Skeletal muscle cell (primary cell): ENCODE data around the gene NOTCH1.

Experiments used
- DNase-seq: peaks from one replicate; pipeline ENCODE4 v3.0.0-alpha.2; 2010; ENCODE audit warnings: low read depth
- H3K4me3 ChIP-seq: 2 replicates; pipeline ENCODE4 v1.5.1; 2011; ENCODE audit warnings: low read depth, mild to moderate bottlenecking, control low read depth, low read length, moderate library complexity

The NOTCH1 gene

DNA sequence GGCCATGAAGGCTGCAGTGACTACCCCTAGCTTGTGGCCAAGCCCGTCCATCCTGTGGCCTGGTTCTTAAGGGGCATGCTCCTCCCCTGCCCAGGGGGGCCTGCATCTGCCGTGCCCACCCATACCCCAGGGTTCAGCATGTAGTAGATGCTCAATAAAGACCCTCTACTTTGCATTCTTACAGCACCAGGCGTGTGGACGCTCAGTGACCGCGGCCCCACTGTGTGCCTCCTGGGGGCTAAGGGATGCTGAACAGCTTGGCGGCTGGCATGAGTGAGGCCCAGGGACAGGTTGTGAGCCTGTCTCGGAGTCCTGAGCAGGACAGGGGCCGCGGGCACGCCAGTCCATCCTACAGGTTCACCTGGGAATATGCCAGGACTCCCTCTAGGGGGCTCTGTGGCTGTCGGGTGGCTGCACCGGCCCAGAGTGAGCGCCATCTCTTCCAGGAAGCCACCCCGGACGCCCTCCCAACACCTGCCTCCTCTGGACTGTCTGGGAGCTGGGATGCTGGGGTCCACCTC lies 9.1 kb downstream of the NOTCH1 start:
- no peak overlapping the region for H3K4me3 ChIP-seq
- DNase-seq: no peak

DNA sequence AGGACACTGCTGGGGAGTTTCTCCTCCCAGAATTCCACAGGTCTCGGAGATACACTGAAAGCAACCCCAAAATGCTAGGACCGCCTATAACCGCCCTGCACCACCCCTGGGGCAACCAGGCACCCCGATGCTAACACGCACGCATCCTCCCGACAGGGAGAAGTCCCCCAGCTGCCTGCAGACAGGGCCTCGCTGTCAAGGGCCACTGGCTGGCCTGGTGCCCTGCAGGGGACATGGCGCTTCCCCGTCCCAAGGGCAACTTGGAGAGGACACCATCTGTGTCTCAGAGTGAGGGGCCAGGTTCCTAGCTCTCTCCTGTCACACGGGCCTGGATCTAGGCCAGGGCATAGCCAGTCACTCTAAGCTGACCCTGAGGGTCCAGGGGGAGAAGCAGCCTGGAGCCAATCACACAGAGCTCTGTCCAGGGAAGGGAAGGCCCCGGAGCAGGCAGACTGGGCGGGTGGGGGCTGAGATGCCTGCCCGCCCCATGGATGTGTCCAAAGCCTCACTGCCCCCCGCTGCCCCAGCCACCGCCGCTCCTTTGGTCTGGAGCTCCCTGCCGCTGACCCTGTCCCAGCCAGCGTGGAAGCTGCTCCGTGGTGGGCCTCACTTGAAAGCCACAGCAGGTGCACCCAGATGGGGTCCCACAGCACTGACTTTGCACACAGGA lies 9.7 kb downstream of the NOTCH1 start:
- H3K4me3 ChIP-seq: no peak overlapping the region
- DNase-seq: no peak

DNA sequence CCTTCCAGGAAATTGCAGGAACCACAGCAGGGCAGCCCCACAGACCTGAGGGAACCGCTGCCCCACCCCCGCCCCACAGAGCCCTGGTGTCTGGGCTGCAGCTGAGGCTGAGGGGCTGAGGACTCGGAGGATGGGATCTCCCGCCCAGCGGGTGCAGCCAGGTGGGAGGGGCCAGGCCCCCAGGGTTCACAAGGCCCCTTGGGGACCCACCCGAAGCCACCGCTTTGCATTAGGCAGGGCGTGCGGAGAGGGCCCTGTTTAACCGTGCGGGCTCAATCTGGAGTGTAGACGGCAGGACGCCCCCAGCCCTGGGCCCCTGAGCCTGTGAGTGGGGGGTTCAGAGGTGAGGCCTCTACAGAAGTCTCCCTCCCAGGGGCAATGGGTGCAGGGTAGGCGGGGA lies 10.8 kb downstream of the NOTCH1 start:
- H3K4me3 ChIP-seq: no peak overlapping the region
- DNase-seq: no peak

DNA sequence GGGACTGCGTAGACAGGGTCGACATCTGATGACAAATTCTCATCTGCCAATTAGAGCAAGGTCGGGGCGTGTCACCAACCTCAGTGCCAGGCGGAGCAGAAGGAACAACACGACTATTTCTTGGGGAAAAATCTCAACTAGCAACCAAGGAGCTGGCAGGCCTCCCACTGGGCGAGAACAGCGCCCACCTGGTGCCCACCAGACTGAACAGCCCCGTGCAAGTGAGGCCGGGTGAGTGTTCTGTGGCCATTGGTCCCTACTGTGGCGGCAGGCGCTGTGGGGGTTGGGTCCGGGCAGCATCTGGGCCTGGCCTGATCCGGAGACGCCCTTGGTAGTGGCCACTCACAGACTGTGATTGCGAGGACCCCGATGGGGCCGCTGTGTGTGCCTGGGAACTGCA lies 11.5 kb downstream of the NOTCH1 start:
- H3K4me3 ChIP-seq: no peak overlapping the region
- DNase-seq: no peak

DNA sequence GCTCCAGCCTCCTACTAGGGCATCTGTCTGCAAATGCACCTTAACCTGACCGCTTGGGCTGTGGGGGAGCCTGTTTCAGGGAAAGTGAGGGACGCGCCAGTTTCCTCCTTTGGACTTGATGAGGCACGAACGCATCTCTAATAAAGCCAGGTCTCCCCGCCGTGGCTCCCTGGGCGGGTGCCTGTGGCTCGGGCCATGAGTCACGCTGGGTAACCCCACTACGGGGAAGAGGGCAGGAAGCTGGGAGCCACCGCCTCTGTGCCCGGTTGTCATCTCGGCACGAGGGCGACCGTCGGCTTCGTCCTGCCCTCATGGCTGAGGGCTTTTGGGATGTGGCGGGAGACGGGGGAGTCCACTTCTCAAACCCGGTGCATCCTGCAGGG lies 12.1 kb downstream of the NOTCH1 start:
- no peak for DNase-seq
- H3K4me3 ChIP-seq: no peak overlapping the region

DNA sequence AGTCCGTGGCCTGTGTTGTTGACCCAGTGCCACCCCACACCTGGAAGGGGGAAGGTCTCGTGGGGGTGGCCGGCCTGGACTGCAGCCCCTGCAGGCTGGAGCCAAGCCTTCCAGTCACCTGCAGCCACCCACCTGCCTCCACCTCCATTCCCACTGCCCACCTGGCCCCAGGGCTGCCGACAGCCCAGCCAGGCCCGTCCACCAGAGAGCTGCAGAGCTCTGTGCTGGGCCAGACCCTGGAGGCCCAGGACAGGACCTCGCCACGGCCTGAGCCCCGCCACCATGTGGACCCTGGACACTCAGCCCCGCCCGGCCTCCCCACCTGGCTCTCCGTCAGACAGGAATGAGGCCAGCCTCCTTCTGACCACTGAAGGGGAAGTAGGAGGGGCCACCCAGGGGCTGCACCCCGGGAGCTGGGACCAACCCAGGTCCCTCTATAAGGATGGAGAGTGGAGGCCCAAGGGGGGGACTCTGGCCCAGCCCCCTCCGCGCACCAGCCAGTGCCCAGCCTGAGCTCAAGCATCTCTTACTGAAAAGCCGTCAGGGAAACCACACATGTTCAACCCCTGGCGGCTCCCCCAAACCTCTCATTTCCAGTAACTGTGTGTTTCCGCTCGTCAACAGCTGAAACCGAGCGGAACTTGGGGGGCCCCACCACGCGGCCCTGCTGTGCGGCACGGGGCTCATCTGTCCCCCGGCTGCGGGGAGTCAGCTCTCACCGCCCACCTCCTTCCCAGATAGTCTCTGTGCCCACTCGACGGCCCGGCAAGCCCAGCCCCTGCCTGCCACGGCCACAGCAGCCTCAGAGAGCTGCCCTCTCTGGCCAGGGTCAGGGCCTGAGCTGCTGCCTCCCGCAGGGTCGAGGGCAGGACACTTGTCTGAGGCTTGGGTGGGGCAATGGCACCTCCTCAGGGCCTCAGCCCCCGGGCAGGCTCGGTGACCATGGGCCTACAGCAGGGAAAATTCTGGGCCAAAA lies 12.8 kb downstream of the NOTCH1 start:
- DNase-seq: no peak
- no peak overlapping the region for H3K4me3 ChIP-seq

DNA sequence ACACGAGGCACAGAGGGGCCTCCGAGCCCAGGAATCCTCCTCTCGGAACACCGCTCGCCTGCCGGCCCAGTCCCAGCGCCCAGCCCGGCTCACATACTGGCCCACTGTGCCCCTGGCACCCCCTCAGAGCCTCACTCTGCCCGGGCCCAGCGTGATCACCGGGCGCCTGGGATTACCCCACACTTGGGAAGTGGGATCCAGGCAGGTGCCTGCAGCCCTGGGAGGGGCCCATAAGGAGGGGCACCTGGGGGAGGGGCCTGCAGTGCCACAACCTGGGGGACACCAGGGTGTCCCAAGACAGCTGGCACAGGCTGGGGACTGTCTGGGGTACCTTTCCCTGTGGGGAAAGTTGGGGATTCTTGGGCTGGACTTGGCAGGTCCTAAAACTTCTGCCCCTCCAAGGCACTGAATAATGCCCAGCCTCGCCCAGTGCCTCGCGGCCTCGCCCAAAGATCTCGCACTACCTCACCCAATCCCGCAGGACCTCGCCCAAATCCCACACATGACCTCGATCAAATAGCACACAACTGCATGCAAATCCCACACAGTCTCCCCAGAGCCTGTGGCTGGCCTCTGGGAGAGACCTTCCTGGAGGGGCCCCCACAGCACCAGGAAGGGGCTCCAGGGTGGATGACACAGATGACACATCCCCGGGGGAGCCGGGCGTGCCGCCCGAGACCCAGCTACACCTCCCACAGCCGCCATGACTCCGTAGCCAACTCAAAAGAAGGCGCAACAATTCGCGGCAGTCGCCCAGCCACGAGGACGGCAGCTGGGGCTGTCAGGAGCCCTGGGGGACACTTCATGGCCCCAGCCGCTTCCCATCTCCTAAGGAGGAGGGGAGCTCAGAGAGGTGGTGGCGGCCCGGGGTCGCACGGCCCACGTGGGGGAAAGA lies 13.7 kb downstream of the NOTCH1 start:
- no peak for DNase-seq
- H3K4me3 ChIP-seq: no peak overlapping the region

DNA sequence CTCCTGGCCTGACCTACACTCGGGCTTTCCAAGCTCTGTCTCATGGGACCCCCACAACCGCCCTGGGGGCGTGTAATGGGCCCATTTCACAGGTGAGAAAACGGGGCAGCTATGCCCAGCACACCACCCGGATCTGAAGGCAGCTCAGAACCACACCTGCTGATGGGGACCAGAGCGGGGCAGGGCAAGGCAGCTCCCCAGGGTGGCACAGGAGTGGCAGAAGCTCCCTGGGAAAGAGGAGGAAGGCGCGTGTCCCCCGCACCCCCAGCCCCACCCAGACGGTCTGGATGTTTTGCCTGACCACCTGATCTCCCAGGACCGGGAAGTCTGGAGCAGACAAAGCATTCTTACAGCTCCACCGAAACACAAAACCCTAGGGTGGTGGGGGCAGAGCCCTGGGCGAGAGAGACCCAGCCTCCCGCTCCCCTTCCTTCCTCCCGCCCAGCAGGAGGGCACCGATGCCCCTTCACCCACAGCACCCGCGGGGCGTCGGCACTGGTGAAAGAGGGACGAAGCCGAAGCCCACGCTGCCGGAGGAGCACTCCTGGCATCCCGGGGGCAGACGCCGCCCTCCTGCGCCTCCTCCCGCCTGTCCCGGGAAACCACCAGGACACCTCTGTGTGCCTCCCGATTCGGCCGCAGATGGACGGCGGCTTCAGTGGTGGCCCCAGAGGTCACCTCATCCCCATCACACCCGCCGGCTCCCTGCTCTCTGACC lies 14.5 kb downstream of the NOTCH1 start:
- no peak for DNase-seq
- H3K4me3 ChIP-seq: no peak overlapping the region

DNA sequence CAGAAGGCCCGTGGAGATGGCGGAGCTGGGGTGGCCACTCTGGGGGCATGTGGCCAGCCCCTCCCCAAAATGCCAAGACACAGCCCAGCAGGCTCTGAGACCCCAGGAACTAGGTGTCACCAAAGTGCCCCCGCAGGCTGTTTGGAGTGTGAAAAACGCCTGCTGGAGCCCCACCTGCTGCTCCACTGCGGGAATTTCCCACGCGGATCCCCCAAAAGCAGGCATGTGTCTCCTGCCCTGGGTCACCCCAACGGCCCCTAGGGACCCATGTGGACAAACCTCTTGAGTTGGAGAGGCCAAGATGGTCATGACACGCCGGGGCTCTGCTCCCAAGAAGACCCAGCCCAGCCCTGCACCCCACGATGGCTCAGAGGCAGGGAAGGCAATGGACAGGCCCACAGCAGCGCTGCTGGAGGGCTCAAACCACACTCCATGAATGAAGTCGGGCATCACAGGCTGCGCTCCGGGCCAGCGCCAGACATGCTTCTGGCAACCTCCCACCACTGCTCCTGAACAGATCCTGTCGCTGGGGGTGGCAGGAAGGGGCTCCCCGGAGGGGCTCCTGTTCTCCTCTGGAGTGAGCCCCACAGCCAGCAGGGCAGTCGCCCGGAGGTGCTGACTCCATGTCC lies 15.3 kb downstream of the NOTCH1 start:
- no peak for DNase-seq
- H3K4me3 ChIP-seq: no peak overlapping the region

DNA sequence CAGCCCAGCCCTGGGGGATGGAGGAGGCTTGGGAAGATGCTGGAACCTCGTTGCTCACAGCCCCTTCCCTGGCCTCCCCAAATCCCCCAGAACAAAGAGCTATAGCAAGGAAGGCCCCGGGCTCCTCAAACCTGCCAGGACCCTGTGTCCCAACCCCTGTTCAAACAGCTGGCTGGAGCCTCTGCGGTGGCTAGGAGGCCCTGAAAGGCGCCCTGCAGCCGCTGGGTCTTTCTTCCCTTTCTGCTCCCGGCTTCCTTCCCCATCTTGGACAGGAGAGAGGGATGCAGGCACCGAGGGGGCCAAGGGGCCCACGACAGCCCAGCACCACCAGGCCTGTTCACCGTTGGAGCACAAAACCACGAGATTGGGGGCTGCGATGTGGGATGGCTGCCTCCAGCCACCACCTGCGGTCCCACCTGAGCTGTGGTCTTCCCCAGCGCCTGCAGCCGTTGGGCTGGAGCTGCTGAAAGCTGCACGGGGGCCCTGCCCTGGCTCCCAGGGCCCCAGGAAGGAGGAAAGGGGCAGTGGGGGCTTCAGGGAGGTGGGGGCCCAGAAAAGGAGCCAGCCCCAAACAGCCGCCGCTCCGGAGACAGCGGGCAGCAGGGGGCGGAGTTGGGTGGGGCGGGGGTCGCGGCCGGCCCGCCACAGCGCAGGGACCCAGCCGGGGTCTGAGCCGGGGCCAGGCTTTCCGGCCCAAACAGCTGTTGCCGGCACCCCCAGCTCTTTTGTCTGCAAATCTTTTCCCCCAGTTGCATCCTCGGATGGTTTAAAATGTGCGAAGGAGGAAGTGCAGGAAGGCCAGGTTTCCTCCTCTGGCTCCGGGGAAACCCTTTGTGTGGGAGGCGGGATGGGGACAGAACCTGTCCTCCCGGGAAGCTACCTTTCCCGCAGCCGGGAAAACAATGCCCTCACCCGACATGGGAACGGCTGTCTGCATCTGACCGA lies 16.1 kb downstream of the NOTCH1 start:
- no peak for DNase-seq
- H3K4me3 ChIP-seq: no peak overlapping the region

DNA sequence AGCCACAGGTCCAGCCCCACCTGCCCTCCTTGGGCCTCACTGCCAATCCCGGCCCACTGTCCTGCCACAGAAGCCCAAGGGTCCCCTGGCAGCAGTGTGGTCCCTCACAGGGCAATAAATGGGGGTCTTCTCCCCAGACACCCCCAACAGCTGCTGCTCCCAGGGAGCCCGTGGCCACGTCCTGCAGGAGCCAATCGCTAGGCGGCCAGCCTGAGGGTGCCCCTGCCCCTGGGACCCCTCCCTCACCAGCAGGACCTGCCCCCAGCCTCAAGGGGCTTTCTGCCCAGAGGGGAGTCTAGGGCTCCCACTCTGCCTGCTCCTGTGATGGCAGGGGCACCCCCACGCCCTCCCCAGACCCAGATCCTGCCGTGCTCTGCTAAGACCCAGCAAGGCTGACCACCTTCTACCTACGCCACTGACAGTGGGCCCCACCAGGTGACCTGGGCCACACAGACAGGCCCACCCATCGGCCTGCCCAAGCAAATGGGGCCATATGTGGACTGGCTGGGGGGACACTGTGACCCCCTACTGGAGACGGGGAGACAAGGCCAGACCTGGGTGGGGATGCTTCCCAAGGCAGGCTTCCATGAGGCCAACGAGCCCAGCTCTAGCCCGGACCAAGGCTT lies 17.0 kb downstream of the NOTCH1 start:
- H3K4me3 ChIP-seq: no peak overlapping the region
- no peak for DNase-seq

DNA sequence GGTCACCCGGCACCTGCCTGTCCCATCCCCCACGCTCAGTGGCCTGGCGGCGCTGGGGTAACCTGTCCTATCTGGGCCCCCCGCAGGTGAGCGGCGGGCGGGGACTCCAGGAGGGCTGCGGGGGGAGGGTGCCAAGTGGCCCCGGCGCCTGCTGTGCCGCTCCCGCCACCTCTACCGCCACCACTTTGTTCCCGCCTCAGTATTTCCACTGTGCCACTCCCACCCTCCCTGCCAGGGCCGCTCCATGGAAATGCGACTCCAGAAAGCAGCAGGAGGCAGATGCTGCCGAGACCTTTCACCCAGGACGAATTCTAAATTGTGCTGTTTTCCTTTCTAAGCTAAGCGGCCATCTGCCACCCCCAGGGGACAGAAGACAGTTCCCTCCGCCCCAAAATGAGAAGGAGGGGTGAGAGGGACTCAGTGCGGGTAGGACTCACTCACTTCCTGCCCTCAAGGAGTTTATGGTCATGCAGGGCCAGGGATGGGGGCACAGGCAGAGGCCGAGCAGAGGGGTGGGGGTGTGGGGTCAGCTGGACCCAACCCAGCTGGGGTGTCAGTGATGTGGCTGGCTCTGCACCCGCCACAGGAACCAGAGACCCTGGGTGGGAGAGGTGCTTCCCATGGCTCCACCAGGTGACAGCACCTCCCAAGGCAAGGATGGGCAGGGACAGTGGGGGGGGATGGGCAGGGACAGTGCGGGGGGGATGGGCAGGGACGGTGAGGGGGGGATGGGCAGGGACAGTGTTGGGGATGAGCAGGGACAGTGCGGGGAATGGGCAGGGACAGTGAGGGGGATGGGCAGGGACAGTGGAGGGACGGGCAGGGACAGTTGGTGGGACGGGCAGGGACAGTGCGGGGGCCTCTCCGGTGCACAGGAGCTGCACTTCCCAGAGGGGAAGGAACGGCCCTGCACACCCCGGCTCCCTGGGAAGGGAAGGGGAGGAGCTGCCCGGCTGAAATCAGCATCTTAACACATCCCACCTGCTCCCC lies 17.8 kb downstream of the NOTCH1 start:
- no peak for DNase-seq
- H3K4me3 ChIP-seq: no peak overlapping the region

DNA sequence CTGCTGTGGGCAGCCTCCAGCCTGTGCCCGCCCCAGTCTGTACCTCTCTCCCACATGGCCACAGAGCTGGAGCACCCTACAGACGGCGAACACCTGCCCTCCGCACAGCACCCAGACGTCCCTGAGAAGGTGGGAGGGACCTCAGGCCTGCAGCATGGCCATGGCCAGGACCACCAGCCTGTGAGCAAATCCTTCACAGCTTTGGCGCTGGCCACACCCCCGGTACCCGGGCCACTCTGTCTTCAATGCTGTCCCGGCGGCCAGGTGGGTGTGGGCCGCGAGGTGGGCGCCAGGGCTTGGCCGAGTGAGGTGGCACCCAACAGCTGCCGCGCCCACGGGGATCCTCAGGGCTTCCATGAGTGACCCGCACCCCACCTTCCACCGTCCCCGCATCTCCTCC lies 18.7 kb downstream of the NOTCH1 start:
- H3K4me3 ChIP-seq: no peak overlapping the region
- no peak for DNase-seq

DNA sequence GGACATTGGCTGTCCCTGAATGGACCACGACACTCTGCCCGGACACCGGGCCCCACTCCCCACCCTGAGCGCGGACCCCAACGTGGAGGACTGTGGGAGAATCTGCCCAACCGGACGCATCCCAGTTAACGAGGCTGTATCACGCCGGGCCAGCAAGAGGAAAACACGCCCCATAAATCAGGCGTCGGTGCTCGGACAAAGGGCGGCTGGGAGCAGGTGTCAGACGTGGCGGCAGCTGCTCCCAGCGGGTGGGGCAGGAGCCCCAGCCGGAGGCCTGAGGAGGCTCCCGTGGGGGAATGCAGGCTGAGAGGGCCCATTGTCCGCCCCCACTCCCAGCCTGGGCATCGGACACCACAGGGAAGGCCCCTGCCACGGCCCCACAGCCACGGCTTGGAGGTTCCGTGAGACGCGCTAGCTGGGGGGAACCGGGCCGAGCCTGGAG lies 19.2 kb downstream of the NOTCH1 start:
- H3K4me3 ChIP-seq: no peak overlapping the region
- no peak for DNase-seq

DNA sequence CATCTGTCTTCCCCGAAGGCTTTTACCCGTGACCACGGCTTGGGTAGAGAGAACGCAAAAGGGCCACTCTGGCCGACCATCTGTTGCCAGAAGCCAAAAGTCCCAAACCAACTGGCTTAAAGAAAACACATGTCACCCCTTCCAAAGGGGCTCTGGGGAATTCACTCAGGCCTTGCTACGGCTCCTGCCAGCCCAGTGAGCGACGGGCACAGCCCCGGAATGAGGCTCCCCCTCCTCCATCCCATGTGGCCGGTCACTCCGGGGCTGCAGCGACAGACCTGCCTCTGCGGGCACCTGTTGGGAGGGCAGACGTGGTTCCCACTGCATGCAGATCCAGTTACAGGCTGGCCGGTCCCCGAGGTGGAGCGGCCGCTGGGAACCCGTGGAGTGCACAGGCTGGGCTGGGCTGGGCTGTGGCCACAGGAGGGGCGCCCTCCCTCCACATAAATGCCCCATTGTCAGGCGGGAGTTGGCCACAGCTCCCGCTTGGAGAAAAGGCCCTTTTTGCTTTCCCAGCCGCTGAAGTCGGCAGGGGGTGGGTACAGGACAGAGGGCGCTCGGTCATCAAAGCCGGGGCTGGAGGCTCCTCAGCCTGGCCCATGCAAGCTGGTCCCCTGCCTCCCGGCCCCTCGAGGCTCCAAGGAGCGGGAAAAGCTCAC lies 19.9 kb downstream of the NOTCH1 start:
- DNase-seq: no peak
- H3K4me3 ChIP-seq: no peak overlapping the region

DNA sequence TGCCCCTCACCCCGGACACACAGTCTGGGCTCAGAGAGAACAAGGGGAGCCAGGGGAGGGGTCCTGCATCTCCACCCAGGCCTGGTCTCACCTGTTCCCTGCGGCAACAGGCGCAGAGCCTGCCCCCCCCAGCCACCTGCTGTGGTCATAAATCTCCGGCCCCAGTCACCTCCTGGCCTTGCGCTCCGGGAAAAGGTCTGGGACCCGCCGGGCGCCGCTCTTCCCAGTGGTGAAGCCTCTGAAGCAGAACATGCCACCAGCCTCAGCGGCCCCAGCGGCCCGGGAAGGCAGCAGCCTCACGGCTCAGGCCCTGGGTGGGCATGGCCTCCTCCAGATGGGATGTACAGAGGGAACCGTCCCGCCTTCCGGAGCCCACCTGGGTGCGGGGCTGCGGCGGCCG lies 20.6 kb downstream of the NOTCH1 start:
- DNase-seq: no peak
- no peak overlapping the region for H3K4me3 ChIP-seq
